ENCODE data around the gene TTC21A. TPM values are rescaled to one million over a fixed set of nuclear protein-coding genes. Genes with fewer than 3 reads are reported as not detected.
A peak's percentile ranks its signal among the peaks of the same experiment; 100 is the strongest.

TTC21A gene
- total RNA-seq, 1 experiment from 2014 or later = 5.6 TPM

DNA sequence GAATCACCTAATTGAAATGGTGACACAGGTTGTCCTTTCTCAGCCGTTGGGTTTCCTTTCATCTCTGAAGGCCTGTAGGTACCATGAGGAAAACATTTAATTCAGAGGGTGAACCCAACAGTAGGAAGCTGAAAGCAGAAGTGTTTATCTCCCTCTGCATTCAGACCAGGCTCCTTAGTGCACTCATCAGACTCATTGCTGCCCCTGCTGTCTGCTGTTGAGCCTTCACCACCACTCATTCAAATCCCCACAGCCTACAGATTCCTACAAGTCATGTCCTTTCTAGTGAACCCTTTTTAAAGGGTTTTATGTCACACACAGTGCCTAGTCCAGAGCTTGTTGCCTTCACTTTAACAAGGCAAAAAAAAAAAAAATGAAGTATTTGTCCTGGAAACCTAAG is 42.3 kb upstream of the TTC21A start:
- RAD21 ChIA-PET (ENCODE audit: low non-redundant PET in 1 of 2, low total read pairs in 2 of 2, uncharacterized antibody in 2 of 2, unreplicated experiment in 2 of 2) = no interaction called here
- no peaks in the 10 kb centered on the region for H4K20me1 ChIP-seq (ENCODE audit: insufficient read depth)
- H3K79me2 ChIP-seq (ENCODE audit: insufficient read depth, low read length) = peaks cover 4% of the 10 kb centered on the region
- no peak overlapping the region for H3K4me2 ChIP-seq (ENCODE audit: low read length)
- H3K27me3 ChIP-seq (ENCODE audit: insufficient read depth, low read length) = no peaks in the 10 kb centered on the region
- H3K4me3 ChIP-seq (replicated peaks in 1 of 2; ENCODE audit: low read depth in 1 of 2, low read length in 2 of 2) = no peak overlapping the region
- TF ChIP-seq ZNF274 (IDR thresholded peaks at IDR 0.05; ENCODE audit: low read depth, low read length) = no peak
- peak in 2 of 3 experiments; percentile 52 to 59; a peak in 4 of 6 replicates for TF ChIP-seq CTCF (IDR thresholded peaks at IDR 0.05 in 2 of 3, conservative IDR thresholded peaks at IDR 0.05 in 1 of 3; ENCODE audit: borderline replicate concordance in 1 of 3, insufficient read depth in 1 of 3, low read depth in 2 of 3, low read length in 2 of 3)
- no peaks in the 10 kb centered on the region for H3K9me3 ChIP-seq (ENCODE audit: control insufficient read depth in 1 of 2, insufficient read depth in 1 of 2, low read depth in 1 of 2, low read length in 2 of 2)
- POLR2A ChIA-PET = no interaction called here
- H3K9me2 ChIP-seq (ENCODE audit: insufficient read depth) = no peaks in the 10 kb centered on the region
- H3K27ac ChIP-seq (ENCODE audit: low read depth, low read length) = no peak overlapping the region
- H3K9ac ChIP-seq (ENCODE audit: low read length) = no peak overlapping the region
- BruUV-seq (replicated peaks) = no TSS peak
- DNase-seq (ENCODE audit: low read depth, low spot score) = peak; percentile 12
- ATAC-seq = peak; percentile 99
- H2AFZ ChIP-seq (ENCODE audit: low read depth, low read length, poor library complexity, severe bottlenecking) = no peak overlapping the region
- intact Hi-C loops (cut with micrococcal nuclease) = no loop called here
- CTCF ChIA-PET = interaction anchor here (1.2 kb wide), 1 partner anchor 65 kb away, joined by 3 read pairs; no protein-coding TSS in a partner anchor
- H3K4me1 ChIP-seq (ENCODE audit: control insufficient read depth in 1 of 2, insufficient read depth in 2 of 2, low read length in 2 of 2) = no peaks in the 10 kb centered on the region
- peaks cover 0 to 7% of the 10 kb centered on the region in 2 experiments; a peak in 1 of 4 replicates for H3K36me3 ChIP-seq (ENCODE audit: control insufficient read depth in 1 of 2, insufficient read depth in 2 of 2, low read length in 2 of 2)

GRCh38 chr3:39067286-39067685 is 40.2 kb upstream of the TTC21A start:
- H3K4me1 ChIP-seq (ENCODE audit: control insufficient read depth in 1 of 2, insufficient read depth in 2 of 2, low read length in 2 of 2) = no peaks in the 10 kb centered on the region
- no TSS peak for BruUV-seq (replicated peaks)
- H3K9ac ChIP-seq (ENCODE audit: low read length) = no peak overlapping the region
- H4K20me1 ChIP-seq (ENCODE audit: insufficient read depth) = no peaks in the 10 kb centered on the region
- TF ChIP-seq SIN3A (IDR thresholded peaks at IDR 0.05; ENCODE audit: low read depth) = no peak
- TF ChIP-seq ELF1 (IDR thresholded peaks at IDR 0.05; ENCODE audit: borderline replicate concordance, low read depth) = no peak
- no peaks in the 10 kb centered on the region for H3K9me2 ChIP-seq (ENCODE audit: insufficient read depth)
- RAD21 ChIA-PET (ENCODE audit: low non-redundant PET in 1 of 2, low total read pairs in 2 of 2, uncharacterized antibody in 2 of 2, unreplicated experiment in 2 of 2) = no interaction called here
- no peak overlapping the region for H3K27ac ChIP-seq (ENCODE audit: low read depth, low read length)
- no peak for ATAC-seq
- H3K36me3 ChIP-seq (ENCODE audit: control insufficient read depth in 1 of 2, insufficient read depth in 2 of 2, low read length in 2 of 2) = peaks cover 0 to 7% of the 10 kb centered on the region in 2 experiments; a peak in 1 of 4 replicates
- no peak overlapping the region for H3K4me2 ChIP-seq (ENCODE audit: low read length)
- H3K9me3 ChIP-seq (ENCODE audit: control insufficient read depth in 1 of 2, insufficient read depth in 1 of 2, low read depth in 1 of 2, low read length in 2 of 2) = no peaks in the 10 kb centered on the region
- POLR2A ChIA-PET = no interaction called here
- no peaks in the 10 kb centered on the region for H3K27me3 ChIP-seq (ENCODE audit: insufficient read depth, low read length)
- DNase-seq (ENCODE audit: low read depth, low spot score) = no peak
- H2AFZ ChIP-seq (ENCODE audit: low read depth, low read length, poor library complexity, severe bottlenecking) = no peak overlapping the region
- no peak overlapping the region for H3K4me3 ChIP-seq (replicated peaks in 1 of 2; ENCODE audit: low read depth in 1 of 2, low read length in 2 of 2)
- CTCF ChIA-PET = no interaction called here
- peaks cover 4% of the 10 kb centered on the region; the same call in 1 of the 2 replicates for H3K79me2 ChIP-seq (ENCODE audit: insufficient read depth, low read length)
- intact Hi-C loops (cut with micrococcal nuclease) = no loop called here

Measured in HCT116 (cell line).